ENCODE data around the gene ST6GAL2. TPM values are rescaled to one million over a fixed set of nuclear protein-coding genes. Genes with fewer than 3 reads are reported as not detected.
A peak's percentile ranks its signal among the peaks of the same experiment; 100 is the strongest.

ST6GAL2 gene
- total RNA-seq (2021): 7.5 to 11.0 TPM (median 8.6 TPM) in 3 replicates
- percentile 68 among the genes with signal in this experiment for Bru-seq, nascent RNA
- long read RNA-seq, experiment 1, full-length matches to known transcripts: 4 of 39 reads
- long read RNA-seq, experiment 1, partial matches to known transcripts: 2 of 39 reads
- long read RNA-seq, experiment 1, other reads (novel, unspliced or antisense): 33 of 39 reads
- long read RNA-seq, experiment 2, partial matches to known transcripts: 1 of 13 reads
- long read RNA-seq, experiment 2, other reads (novel, unspliced or antisense): 12 of 13 reads
- long read RNA-seq, experiment 3, partial matches to known transcripts: 0 of 2 reads
- long read RNA-seq, experiment 3, other reads (novel, unspliced or antisense): 2 of 2 reads

GRCh38 chr2:106885971-106886915, at the start of gene ST6GAL2:
Gene ST6GAL2, minus strand, starts transcription at chr2:106886167. Its CDS starts 42,190 bp downstream, at chr2:106843977.
- H3K9me3 Mint-ChIP-seq: no peaks in the 10 kb centered on the region
- peaks cover 50% of the 10 kb centered on the region for H3K4me1 Mint-ChIP-seq
- H3K4me3 Mint-ChIP-seq: peak within 1 kb of the TSS; percentile 83
- H3K36me3 Mint-ChIP-seq: no peaks in the 10 kb centered on the region
- peak within 1 kb of the TSS; percentile 2; the same call in 1 of the 2 replicates for H3K27ac Mint-ChIP-seq
- peak; percentile 55 for DNase-seq (ENCODE audit: low spot score)
- POLR2A ChIA-PET: no interaction called here
- CTCF ChIA-PET: interaction anchor here (0.6 to 1.9 kb wide), 4 partner anchors 17 to 452 kb away, joined by 3 to 6 read pairs (median 3); no protein-coding TSS in a partner anchor
- peak; percentile 40 for ATAC-seq
- peaks cover 33% of the 10 kb centered on the region for H3K27me3 Mint-ChIP-seq (ENCODE audit: low read depth)
- TF ChIP-seq ZBTB21 (CRISPR knock-in tag; IDR thresholded peaks at IDR 0.05; ENCODE audit: borderline replicate concordance) (no peak), IRF2 (CRISPR knock-in tag; IDR thresholded peaks at IDR 0.05; ENCODE audit: borderline replicate concordance, low read depth) (no peak), MYBL2 (CRISPR knock-in tag; IDR thresholded peaks at IDR 0.05) (no peak), ELF4 (CRISPR knock-in tag; IDR thresholded peaks at IDR 0.05; ENCODE audit: low read depth) (0 out of 2 replicates have a peak, but pooled peaks have one; percentile 53), ZNF219 (CRISPR knock-in tag; IDR thresholded peaks at IDR 0.05; ENCODE audit: borderline replicate concordance) (no peak), ZNF671 (CRISPR knock-in tag; IDR thresholded peaks at IDR 0.05) (no peak), ZNF138 (CRISPR knock-in tag; conservative IDR thresholded peaks at IDR 0.05) (0 out of 2 replicates have a peak, but pooled peaks have one; percentile 37), CBFB (CRISPR knock-in tag; IDR thresholded peaks at IDR 0.05; ENCODE audit: low read depth) (no peak), ETV6 (CRISPR knock-in tag; IDR thresholded peaks at IDR 0.05) (no peak), RELA (CRISPR knock-in tag; IDR thresholded peaks at IDR 0.05; ENCODE audit: borderline replicate concordance) (peak; percentile 49; the same call in 1 of the 2 replicates), NR2C2 (CRISPR knock-in tag; IDR thresholded peaks at IDR 0.05) (no peak; the same call in 1 of the 2 replicates), SP1 (CRISPR knock-in tag; conservative IDR thresholded peaks at IDR 0.05) (0 out of 2 replicates have a peak, but pooled peaks have one; percentile 17), ZNF263 (CRISPR knock-in tag; IDR thresholded peaks at IDR 0.05; ENCODE audit: low read depth) (peak; percentile 66; the same call in 1 of the 2 replicates), ATF1 (CRISPR knock-in tag; IDR thresholded peaks at IDR 0.05) (no peak), ZNF281 (CRISPR knock-in tag; IDR thresholded peaks at IDR 0.05) (0 out of 2 replicates have a peak, but pooled peaks have one; percentile 54), ZNF423 (CRISPR knock-in tag; IDR thresholded peaks at IDR 0.05) (0 out of 2 replicates have a peak, but pooled peaks have one; percentile 21), CDX4 (CRISPR knock-in tag; IDR thresholded peaks at IDR 0.05; ENCODE audit: borderline replicate concordance) (no peak), E2F4 (CRISPR knock-in tag; IDR thresholded peaks at IDR 0.05; ENCODE audit: borderline replicate concordance, low read depth) (peak; percentile 66; the same call in 1 of the 2 replicates), ZBTB43 (CRISPR knock-in tag; IDR thresholded peaks at IDR 0.05) (no peak), ZNF121 (CRISPR knock-in tag; IDR thresholded peaks at IDR 0.05) (peak; percentile 79), SOX15 (CRISPR knock-in tag; IDR thresholded peaks at IDR 0.05) (no peak), MAX (CRISPR knock-in tag; IDR thresholded peaks at IDR 0.05) (peak; percentile 44; the same call in 1 of the 2 replicates), ESRRA (CRISPR knock-in tag; IDR thresholded peaks at IDR 0.05; ENCODE audit: borderline replicate concordance) (no peak), FOXP1 (CRISPR knock-in tag; IDR thresholded peaks at IDR 0.05; ENCODE audit: borderline replicate concordance) (peak; percentile 55), HMGXB4 (CRISPR knock-in tag; IDR thresholded peaks at IDR 0.05) (peak; percentile 82), E2F1 (CRISPR knock-in tag; IDR thresholded peaks at IDR 0.05) (0 out of 2 replicates have a peak, but pooled peaks have one; percentile 79)

Measured in WTC11 (cell line).